HTR-8/SVneo (cell line): ENCODE data around the gene CX3CL1.
"Not testable (repeated sequence)": the region's sequence is repeated elsewhere in the genome, so short reads cannot be mapped to it uniquely, and the experiment has no call there.

Source experiments
- DNase-seq: peaks from one replicate; pipeline ENCODE4 v3.0.0; 2011; ENCODE audit warnings: low spot score, mixed read lengths; ENCODE audit not compliant: insufficient read length
- FAIRE-seq: peaks from 2 replicates; lab custom pipeline; 2011; peaks lifted over from hg19 to GRCh38; lab: Jason Lieb, UNC

The CX3CL1 gene

DNA sequence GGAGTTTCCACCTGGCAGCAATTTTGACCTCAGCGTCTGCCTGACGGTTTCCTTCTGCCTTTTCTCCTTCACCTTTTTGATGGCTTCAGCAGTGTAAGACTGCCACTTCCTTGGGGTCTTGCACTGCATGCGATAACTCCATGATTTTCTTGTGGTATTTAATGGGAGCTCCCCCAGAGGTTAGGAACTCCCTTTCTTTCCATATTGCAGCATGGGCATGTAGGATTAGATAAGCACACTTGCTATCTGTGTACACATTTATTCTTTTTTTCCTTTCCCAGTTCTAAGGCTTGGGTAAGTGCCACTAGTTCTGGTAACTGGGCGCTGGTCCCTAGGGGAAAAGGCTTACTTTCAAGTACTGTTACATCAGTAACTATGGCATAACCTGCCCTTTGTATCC lies 25.2 kb downstream of the CX3CL1 start:
- DNase-seq, FAIRE-seq: not testable (repeated sequence)

DNA sequence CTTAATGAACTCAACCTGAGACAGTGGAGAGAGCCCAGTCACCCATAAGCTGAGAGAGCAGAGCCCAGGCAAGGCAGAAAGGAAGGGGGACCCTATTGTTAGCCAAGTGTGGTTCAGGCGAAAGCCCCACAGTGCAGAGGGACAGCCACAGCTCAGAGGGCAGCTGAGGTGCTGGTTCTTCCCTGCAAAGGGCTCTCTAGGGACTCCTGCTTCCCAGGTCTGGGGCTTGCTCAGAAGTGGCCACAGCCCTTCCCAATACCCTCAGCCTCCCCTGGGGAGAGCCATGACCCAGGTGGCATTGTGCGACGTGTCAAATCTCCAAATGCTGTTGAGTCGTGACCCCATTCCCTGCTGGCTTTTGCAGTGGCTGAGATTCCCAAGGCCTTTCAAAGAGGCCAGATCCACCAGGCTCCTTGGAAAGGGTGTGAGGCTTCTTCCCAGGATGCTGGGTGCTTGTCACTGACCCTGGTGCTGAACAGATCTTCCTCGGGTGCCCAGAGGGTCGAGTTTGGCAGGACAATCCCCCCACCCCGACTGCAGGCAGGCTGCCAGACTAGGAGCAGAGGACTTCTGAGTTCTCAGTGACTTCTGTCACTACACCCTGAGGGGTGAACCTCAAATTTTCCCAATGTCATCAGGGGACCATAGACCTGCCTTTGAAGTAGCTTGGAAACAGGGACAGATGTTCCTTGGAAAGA lies 29.8 kb downstream of the CX3CL1 start:
- DNase-seq (no peak), FAIRE-seq (no peak)

DNA sequence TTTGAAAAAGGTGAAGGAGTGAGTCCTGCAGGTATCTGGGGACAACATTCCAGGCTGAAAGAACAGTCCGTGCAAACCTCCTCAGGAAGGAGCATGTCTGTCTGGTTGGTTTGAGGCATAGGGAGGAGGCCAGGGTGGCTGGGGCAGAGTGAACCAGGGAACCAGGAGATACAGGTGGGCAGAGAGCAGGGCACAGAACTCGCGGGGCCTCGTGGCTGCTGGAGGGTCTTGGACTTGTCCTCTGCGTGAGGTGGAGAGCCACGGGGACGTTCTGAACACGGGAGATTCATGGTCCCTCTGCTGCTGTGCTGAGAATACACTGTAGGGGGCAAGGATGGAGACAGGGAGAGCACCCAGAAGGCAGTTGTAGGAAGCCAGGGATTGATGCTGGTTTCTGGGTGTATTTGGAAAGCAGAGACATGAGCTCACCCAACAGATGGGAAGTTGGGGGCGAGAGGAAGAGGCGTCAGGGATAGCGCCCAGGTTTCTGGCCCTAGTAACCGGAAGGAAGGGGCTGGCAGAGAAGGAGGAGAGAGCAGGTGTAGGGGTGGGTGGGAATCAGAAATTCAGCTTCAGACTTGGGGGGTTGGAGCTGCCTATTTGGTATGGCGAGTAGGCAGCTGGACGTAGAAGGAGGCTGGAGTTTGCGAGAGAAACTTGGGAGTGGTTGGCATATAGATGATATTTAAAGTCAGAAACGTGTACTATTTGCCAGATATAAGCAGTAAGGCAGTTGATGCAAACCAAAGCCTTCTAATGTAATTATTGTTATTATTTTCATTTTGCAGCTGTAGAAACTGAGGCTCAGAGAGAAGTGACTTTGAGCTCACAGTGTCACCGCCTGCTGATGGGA lies 31.9 kb downstream of the CX3CL1 start, which contains the start of gene CCL17:
TSS of gene CCL17 (plus strand) at position 803 of the 853 bp plus-strand sequence. CDS start 9,166 bp downstream, outside the sequence.
- no peak for DNase-seq
- peak; percentile 57 for FAIRE-seq

DNA sequence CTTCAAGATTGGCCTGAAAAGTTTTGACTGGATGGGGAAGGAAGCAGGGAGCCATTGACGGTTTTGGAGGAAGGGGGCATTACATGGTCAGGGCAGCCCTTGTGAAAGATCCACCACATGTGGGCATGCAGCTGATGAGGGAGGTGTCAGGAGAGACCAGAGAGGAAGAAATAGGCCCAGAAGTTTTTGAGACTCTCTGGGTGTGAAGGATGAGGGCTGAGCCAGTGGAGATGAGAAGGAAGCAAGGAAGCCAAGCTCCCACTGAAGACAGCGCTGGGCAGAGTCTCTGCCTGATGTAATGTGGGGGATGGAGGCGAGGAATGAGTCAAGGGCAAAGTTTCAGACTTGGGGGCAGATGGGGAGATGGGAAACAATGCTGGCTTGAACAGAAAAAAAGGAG lies 32.8 kb downstream of the CX3CL1 start:
- DNase-seq (no peak), FAIRE-seq (no peak)

DNA sequence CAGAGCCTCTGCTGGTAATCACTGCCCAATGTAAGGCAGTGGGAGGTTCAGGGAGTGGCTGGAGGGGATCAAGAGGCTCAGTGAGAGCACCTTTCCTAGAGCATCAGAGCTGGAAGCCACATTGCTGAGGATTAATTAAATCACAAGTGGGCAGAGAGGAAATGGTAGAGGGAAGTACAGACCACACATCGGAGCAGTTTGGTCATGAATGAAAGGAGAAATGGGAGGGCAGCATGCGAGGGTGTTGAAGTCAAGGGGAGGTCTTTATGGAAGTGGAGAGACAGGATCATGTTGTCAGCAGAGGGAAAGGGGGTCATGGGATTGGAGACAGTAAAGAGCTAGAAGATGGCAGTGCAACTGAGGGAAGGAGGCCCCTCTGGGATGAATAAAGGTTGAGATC lies 34.6 kb downstream of the CX3CL1 start:
- FAIRE-seq: no peak
- DNase-seq: no peak

DNA sequence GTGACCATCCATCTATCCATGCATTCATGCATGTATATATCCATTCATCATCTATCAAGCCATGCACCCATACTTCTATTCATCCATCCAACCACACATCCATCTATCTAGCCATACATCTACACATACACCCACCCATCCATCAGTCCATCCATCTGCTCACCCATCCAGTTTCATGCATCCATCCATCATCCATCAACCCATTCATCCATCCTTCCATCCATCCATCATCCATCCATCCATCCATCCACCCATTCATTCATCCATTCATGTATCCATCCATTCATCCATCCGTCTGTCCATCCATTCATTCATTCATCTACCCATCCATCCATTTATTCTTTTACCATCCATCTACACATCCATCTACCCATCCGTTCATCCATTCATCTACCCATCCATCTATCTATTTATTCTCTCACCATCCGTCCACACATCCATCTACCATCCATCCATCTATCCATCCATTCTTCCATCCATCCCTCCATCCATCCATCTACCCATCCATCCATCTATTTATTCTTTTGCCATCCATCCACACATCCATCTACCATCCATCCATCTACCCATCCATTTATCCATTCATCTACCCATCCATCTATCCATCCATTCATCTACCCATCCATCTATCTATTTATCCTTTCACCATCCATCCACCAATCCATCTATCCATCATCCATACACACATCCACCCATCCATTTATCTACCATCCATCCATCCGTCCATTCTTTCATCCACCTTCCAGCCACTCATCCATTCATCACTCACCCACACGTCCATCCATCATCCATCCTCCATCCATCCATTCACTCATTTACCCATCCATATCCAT lies 35.4 kb downstream of the CX3CL1 start:
- peak; percentile 80 for FAIRE-seq
- DNase-seq: no peak

- no peak for FAIRE-seq
Observed at GRCh38 chr16:57409065-57409464, 36.8 kb downstream of the CX3CL1 start.

DNA sequence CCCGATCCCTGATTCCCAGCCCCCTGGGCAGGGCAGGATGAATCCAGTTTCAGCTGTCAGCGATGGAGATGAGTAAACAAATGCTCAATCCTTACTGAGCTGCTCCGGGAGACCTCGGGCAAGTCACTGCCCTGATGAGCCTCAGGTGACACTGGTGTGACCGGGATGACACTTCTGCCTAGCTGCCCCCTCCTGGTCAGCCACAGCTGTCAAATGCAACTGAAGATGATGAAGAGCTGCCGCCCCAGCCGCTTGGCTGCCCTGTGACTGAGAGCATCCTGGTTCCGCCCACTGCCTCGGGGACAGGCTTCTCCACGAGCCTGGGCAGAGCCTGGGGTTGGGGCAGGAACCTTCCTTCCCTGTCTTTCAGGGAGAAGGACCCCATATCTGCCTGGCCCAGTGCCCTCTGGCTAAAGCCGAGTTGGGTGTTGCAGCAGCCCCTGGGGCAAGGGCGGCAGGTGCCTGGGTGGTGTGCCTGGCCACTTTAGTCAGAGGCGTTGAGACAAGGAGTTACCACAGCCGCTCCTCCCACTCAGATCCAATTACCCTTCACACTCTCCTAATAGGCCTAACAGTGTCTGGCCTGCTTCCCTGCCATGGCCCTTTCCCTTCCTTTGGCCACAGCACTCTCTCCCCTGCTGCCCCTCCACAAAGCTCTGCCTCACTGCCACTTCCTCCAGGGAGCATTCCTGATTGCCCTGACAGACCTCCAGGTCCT lies 37.7 kb downstream of the CX3CL1 start:
- no peak for DNase-seq

More at GRCh38 chr16:57409065-57409464, 36.8 kb downstream of the CX3CL1 start:
- DNase-seq: no peak

DNA sequence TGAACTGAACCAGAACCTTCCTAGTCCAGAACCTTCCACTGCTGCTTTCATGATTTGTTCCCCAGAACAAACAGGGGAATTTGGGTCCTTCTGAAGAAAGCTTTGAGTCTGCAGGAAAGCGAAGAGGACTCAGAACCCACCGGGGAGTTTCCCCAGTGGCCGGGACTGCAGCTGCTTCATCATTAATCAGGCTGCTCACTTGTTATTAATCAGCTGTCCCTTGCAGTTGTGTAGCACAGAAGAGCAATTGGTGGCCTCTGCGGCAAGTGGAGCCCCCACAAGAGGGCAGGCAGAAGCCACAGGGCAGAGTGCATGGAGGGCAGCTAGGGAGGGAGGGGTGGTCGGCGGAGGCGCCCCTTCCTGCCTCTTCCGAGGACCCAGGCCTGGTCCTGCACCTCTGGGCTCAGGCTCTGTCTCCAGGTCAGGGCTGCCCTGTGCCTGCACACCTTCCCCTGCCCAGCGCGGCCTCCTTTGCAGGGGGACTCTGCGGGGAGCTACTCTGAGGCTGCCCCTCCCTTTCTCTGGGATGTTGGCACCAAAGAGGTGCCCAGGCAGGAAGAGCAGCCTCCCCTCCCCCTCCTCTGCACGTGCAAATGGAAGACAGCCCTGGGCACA lies 39.2 kb downstream of the CX3CL1 start:
- FAIRE-seq (no peak), DNase-seq (no peak)

More for the DNA sequence above, 37.7 kb downstream of the CX3CL1 start:
- FAIRE-seq: no peak

DNA sequence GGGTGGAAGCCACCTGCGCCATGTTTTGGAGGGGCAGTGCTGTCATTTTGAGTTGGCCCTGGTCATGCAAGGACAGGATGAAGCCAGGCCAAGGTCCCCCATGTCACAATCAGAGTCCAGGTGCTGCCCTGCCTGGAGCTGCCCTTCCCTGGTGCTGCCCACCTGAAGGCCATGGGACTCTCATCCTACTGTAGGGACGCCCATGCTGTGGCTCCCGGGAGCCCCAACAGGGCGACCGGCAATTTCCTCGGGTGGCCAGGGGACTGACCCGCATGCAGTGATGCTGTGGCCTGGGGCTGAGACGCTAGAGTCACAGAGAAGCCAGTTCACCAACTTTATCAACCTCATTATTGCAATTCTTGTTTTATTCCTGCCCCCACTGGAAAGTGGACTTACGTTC lies 40.3 kb downstream of the CX3CL1 start:
- DNase-seq: no peak
- no peak for FAIRE-seq

- DNase-seq (no peak), FAIRE-seq (no peak)
Observed at GRCh38 chr16:57413301-57413730, 41.0 kb downstream of the CX3CL1 start.

- no peak for DNase-seq
- FAIRE-seq: no peak
Observed at GRCh38 chr16:57413733-57414132, 41.4 kb downstream of the CX3CL1 start.

DNA sequence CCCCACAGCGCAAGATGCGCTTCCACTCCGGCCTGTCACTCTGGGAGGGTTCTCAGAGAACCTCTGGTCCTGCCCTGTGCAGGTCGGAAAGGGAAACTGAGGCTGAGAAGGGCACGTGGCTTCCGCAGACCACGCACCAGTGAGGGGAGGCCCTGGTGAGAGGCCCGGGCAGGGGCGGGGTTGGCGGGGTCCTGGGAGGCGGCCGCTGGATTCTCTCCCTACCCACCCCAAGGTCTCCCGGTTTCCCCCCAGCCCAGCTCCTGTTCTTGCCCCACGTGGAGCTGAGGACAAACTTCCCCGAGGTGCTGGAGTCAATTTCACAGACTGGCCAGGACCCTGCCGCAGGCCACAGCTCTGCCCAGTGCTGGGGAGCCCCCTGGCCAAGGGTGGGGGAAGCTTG lies 43.8 kb downstream of the CX3CL1 start:
- no peak for DNase-seq
- FAIRE-seq: no peak

- FAIRE-seq (no peak), DNase-seq (no peak)
Observed at GRCh38 chr16:57419506-57419905, 47.2 kb downstream of the CX3CL1 start.

DNA sequence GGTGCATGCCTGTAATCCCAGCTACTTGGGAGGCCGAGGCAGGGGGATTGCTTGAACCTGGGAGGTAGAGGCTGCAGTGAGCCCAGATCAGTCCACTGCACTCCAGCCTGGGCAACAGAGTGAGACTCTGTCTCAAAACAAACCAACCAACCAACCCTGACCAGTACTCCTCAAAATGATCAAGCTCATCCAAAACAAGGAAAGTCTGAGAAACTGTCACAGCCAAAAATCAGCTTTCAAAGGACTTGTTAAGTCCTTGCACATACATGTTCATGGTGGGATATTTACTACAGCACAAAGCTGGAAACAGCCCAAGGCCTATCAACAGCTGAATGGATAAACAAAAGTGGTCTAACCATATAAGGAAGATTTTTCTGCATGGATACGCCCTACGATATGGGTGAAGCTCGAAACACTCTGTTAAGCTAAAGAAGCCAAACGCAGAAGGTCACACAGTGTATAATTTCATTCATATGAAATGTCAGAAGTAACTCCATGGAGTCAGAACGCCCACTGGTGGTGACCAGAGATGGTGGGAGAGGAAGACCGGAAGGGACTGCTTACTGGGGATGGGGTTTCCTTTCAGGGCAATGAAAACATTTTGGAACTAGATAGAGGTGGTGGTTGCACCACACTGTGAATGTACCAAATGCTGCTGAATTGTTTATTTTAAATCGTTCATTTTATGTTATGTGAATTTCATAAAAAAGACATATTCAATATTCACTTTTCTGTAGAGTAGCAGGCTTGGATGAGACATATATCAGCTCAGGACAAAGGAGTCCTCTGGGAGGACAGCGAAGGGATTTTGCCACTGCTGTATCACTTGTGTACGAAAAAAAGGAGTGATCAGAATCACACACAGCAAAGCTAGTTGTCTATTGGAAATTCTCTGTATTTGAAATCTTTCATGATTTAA lies 50.0 kb downstream of the CX3CL1 start:
- FAIRE-seq: no peak

GRCh38 chr16:57423152-57423551 lies 50.9 kb downstream of the CX3CL1 start:
- no peak for DNase-seq
- no peak for FAIRE-seq

More for the DNA sequence above, 50.0 kb downstream of the CX3CL1 start:
- DNase-seq: no peak

GRCh38 chr16:57424583-57424982 lies 52.3 kb downstream of the CX3CL1 start:
- no peak for FAIRE-seq

DNA sequence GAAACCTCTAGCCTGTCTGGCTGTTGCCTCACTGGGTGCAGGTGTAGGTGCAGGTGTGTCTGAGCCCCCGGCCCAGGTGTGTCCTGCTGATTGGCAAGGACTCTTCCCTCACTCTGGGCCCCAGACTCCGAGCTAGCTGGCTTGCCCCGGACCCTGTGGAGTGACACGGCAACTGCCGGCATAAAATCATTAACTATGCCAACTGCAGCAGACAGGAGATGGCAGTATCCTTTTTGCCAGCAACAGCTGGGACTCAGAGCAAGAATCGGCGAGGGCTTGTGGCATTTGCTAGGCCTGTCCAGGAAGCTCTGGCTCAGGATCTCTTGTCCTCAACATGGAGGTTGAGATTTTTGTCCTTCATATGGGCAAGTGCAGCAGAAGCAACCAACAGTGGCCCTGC lies 54.1 kb downstream of the CX3CL1 start:
- DNase-seq (no peak), FAIRE-seq (no peak)

More at GRCh38 chr16:57424583-57424982, 52.3 kb downstream of the CX3CL1 start:
- no peak for DNase-seq
